Astrocyte of the cerebellum (primary cell): ENCODE results near the gene ZDHHC12.

ENCODE experiments used
- DNase-seq: peaks from one replicate; pipeline ENCODE4 v3.0.0-alpha.2; 2011; ENCODE audit warnings: low read depth
- H3K4me3 ChIP-seq: 2 replicates; pipeline ENCODE4 v1.5.1; 2011; ENCODE audit warnings: mild to moderate bottlenecking, low read depth, low read length, moderate library complexity
- in situ Hi-C: cut with HindIII; loops from 2 replicates; pipeline ENCODE4 v1.10.0; 2017; ENCODE audit warnings: low sequenced_read_pairs
- TF ChIP-seq, protein P1 (sequence below): IDR thresholded peaks from 2 replicates; pipeline ENCODE4 v1.5.1; 2012; ENCODE audit warnings: low read length, low read depth, moderate library complexity, mild to moderate bottlenecking; ENCODE audit errors: missing control alignments

Gene ZDHHC12

DNA sequence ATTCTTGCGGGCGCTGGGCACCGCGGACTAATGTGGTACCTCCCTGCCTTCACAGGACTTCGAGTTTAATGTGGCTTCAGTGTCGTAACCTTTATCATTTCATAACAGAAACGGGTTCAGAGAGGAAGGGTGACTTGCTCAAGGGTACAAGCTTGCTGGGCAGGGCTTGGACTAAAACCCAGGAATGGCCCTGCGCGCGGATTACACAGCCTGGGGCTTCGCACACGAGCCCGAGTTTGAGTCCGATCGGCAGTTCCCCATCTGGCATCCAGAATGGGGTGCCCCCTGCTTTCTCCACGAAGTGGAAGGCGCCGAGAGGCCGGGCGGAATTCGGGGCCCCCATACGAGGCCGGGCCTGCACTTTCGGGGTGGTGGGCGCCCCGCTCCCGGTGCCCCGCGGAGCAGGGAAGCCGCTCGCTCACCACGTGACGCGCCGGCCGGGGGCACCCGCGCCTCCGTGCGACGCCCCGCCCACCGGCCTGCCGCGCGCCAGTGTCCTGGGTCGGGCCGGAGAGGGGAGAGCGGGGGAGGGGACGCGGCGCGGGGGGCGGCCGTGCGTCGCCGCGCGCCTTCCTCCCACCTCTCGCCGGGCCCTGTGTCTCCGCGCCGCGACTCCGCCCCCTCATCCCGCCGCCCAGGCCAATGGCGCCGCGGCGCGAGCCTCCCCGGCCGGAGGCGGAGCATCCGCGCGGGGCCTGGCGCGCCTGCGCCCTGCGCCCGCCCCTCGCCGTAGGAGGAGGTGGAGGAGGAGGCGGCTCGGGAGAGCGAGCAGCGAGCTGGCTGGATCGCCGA, 35.2 kb downstream of the ZDHHC12 start, which contains the start of gene SET:
SET (plus strand) TSS at position 722 of the 792 bp plus-strand sequence. CDS start 361 bp downstream, outside the sequence.
- peak; percentile 64 for DNase-seq
- in situ Hi-C loops: no loop called here
- TF ChIP-seq, protein P1, sequence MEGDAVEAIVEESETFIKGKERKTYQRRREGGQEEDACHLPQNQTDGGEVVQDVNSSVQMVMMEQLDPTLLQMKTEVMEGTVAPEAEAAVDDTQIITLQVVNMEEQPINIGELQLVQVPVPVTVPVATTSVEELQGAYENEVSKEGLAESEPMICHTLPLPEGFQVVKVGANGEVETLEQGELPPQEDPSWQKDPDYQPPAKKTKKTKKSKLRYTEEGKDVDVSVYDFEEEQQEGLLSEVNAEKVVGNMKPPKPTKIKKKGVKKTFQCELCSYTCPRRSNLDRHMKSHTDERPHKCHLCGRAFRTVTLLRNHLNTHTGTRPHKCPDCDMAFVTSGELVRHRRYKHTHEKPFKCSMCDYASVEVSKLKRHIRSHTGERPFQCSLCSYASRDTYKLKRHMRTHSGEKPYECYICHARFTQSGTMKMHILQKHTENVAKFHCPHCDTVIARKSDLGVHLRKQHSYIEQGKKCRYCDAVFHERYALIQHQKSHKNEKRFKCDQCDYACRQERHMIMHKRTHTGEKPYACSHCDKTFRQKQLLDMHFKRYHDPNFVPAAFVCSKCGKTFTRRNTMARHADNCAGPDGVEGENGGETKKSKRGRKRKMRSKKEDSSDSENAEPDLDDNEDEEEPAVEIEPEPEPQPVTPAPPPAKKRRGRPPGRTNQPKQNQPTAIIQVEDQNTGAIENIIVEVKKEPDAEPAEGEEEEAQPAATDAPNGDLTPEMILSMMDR: no peak
- peak within 1 kb of the TSS; percentile 96 for H3K4me3 ChIP-seq

DNA sequence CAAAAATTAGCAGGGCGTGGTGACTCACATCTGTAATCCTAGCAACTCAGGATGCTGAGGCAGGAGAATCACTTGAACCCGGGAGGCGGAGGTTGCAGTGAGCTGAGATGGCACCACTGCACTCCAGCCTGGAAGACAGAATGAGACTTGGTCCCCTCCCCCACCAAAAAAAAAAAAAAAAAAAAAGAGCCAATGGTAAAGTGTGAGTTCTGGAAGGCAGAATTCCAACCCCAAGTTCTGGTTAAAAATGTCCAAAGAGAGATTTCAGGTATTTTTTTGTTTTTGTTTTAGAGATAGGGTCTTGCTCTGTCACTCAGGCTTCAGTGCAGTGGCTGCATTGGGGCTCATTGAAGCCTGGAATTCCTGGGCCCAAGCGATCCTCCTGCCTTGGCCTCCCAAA, 36.5 kb downstream of the ZDHHC12 start:
- H3K4me3 ChIP-seq: no peak overlapping the region
- DNase-seq: no peak
- TF ChIP-seq, protein P1: no peak
- in situ Hi-C loops: no loop called here

DNA sequence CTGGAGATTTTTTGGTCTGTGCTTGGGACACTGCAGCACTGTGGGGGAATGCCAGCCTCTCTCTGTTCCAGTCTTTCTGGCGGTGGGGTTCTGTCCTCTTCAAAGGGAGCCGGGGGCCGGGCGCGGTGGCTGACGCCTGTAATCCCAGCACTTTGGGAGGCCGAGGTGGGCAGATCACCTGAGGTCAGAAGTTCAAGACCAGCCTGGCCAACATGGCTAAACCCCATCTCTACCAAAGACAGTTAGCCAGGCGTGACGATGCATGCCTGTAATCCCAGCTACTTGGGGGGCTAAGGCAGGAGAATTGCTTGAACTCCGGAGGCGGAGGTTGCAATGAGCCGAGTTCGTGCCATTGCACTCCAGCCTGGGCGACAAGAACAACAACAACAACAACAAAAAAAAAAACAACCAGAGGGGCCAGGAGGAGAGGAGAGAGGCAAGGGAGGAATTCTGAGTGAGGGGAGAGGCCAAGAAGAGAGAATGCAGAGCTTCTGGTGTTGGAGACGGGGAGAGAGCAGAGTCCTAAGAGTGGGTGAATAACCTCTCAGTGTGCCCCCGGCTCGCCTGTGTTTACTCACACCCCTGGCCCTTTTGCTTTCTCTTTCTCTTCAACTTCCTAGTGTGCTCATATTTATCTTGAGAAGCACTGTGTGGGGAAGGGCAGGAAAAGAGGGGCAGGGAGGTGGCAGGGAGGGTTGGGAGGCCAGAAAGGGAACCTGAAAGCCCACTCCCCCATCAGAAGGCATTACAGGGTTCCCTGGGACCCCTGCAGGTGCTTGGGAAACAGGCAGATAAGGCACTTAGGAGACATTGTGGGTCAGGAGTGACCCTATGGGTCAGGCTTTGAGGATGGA, 38.1 kb downstream of the ZDHHC12 start:
- H3K4me3 ChIP-seq: no peak overlapping the region
- in situ Hi-C loops: no loop called here
- no peak for DNase-seq
- TF ChIP-seq, protein P1: no peak

DNA sequence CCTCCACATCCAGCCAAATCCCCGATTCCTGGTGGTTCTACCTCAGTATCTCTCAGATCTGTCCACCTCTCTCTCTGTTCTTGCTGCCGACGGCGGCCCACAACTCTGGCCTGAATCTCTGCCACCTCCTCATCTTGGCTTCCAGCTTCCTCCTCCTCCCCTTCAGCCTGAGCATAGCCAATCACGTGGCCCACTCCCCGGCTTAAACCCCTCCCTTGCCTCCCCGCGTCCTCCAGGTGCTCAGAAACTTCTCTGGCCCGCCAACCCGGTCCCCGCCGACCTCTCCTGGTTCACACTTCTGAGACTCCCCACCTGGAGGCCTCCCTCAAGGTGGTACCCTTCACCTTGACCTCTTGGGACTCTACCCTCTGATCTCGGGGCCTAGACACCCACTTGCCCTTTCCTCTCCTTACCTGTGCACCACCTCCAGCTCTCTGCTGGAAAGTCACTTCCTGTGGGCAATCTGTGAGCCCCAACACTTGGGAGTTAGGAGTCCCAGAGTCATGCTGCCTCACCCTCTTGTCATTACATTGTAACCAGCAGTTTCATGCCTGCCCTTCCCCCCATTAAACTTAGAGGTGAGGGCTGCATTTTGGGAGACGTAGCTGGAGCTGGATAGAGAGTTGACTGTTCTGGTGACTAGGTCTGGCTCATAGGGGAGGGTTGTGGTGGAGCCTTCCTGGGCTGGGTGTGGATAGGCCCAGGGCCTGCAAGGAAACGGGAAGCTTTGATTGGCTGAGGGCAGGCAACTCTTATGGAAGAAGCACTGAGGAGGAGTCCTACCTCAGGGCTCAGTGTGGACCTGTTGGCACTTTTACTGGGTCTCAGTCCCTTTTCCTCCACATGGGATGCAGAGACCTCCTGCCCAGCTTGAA, 39.4 kb downstream of the ZDHHC12 start:
- peak overlapping the region; percentile 56 for H3K4me3 ChIP-seq
- in situ Hi-C loops: no loop called here
- DNase-seq: peak; percentile 37
- TF ChIP-seq, protein P1: no peak

DNA sequence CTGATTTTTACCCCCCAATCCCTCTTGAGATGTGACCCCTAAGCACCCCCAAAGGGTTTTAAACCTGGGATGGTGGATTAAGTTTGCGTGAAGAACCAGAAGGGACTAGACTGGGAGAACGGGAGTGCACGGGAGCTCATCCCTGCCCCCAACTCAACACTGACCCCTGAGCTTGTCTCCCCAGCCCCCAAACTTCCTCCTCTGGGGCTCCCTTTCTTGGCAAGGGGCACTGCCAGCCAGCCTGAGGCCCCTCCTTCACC, 39.9 kb downstream of the ZDHHC12 start:
- in situ Hi-C loops: no loop called here
- H3K4me3 ChIP-seq: peak overlapping the region; percentile 56
- TF ChIP-seq, protein P1: no peak
- no peak for DNase-seq
